Femur (tissue), 1 donor: ENCODE data around the gene PTPRE.

Source experiments
- DNase-seq: peaks from one replicate; pipeline ENCODE4 v3.0.0-alpha.2; 2017

The PTPRE gene

DNA sequence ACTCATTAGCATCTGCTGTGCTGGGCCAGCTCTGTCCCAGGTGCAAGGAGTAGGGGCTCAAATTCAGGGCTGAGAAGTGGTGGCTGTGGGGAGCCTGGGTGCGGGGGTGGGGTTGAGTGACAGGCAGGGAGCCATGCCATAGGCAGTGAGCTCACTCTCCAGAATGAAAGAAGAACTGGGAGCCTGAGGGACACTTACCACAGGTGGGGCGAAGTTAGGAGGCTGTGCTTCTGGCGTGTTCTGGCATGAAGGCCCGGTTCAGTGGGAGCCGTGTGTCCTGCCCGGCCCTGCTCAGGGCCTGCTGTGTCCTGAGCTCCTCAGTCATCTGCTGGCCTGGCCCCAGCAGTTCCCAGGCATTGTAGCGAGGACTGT lies 156.8 kb downstream of the PTPRE start:
- DNase-seq = peak; percentile 23

DNA sequence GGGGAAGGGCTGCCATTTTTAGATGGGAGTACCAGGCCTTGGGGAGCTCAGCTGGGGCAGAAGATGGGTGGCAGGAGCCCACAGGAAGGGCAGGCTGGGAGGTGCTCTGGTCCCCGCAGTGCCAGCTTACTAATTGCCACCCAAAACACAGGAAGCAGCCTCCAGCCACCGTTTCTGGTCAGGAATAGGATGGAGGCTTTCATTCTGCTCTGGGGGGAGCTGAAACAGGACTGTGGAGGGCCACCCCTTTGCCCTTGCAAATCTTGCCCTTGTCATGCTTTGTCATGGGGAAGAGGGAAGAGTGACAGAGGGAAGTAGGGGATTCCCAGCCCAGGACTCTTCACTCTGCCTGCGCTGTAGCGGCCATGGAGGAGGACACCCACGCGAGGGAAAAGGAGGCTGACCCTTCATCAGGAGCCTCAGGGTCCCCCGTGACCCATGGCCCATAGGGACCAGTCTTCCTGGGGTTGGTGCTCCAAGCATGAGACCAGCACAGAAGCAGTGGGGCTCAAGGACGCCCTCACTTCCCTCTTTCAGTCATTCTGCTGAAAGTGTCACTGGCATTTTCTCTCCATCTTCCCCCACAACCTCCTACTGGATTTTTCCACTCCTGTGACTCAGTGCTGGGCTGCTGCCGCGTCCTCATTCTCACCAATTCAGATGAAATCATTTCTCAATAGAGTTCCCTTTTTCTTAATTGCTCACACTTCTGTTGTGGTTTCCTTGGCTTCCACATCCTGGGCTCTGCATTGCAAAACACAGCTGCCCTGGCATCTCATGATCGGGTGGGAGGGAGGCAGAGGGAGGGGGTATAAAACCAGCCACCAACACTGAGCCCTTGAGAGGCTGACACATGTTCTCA lies 157.4 kb downstream of the PTPRE start:
- DNase-seq = peak; percentile 77

- no peak for DNase-seq
These were observed 158.2 kb downstream of the PTPRE start for GRCh38 chr10:128064970-128065580.

DNA sequence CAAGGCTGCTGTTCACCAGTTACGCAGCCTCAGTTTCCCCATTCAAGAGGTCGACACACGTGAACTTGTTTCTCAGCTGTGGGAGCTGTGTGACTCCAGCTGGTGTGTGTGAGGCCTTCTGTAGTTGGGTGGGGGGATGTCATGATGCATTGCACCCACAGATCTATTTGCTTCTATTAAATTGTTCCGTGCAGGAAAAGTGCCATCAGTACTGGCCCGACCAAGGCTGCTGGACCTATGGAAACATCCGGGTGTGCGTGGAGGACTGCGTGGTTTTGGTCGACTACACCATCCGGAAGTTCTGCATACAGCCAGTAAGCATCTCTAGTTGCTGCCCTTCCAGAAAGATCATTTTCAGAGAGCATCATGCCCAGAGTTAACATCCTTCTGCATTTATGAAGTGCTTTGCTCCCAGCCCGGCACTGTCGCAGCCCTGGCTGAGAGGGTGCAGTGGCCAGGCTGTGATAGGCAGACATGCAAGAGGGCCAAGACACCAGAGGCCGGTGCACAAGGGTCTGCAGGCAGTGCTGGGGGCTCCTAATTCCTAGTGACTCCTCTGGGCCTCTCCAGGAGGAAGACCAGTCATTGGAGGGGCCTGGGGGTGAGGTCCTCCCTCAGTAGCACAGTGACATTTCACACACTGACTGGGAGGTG lies 159.1 kb downstream of the PTPRE start:
- no peak for DNase-seq

DNA sequence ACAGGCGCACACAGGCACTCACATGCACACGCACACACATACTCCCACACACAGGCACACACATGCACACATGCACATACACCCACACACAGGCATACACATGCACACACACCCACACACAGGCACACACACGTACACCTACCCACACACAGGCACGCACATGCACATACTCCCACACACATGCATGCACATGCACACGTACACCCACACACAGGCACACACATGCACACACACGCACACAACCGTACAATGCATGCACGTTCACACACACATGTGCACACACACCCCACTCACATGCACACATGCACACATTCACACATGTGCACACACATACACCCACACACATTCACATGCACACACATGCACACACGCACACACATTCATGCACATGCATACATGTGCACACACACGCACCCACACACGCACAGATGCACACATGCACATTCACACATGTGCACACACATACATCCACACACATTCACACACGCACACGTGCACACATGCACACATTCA lies 160.0 kb downstream of the PTPRE start:
- DNase-seq = peak; percentile 15

DNA sequence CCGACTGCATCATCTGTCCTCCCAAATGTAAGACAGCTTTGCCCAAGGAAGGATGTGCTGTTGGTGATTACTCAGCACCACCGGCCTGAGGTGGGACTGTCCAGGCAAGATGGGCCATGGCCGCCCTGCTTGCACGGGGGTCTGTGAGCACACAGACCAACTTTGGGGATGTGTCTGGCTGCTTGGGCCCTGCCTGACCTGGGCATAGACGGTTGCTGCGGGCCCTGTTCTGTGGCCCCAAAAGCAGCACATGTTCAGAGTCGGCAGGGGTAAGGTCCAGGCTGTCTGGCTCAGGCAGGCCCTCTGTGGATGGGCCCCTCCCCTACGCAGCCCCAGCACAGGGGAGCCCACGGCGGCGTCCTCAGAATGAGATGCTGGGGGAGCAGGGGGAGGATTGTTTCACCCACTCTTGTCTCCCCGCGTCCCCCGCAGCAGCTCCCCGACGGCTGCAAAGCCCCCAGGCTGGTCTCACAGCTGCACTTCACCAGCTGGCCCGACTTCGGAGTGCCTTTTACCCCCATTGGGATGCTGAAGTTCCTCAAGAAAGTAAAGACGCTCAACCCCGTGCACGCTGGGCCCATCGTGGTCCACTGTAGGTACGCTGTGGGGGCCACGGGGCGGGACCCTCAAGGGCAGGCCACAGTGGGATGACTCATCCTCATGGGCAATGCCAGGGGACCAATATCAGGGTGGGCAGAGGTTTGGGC lies 160.9 kb downstream of the PTPRE start:
- DNase-seq = peak; percentile 10

GRCh38 chr10:128068398-128069285 lies 161.7 kb downstream of the PTPRE start:
- no peak for DNase-seq

GRCh38 chr10:128069351-128070051 lies 162.6 kb downstream of the PTPRE start:
- peak; percentile 87 for DNase-seq

GRCh38 chr10:128070161-128070560 lies 163.3 kb downstream of the PTPRE start:
- DNase-seq = no peak

DNA sequence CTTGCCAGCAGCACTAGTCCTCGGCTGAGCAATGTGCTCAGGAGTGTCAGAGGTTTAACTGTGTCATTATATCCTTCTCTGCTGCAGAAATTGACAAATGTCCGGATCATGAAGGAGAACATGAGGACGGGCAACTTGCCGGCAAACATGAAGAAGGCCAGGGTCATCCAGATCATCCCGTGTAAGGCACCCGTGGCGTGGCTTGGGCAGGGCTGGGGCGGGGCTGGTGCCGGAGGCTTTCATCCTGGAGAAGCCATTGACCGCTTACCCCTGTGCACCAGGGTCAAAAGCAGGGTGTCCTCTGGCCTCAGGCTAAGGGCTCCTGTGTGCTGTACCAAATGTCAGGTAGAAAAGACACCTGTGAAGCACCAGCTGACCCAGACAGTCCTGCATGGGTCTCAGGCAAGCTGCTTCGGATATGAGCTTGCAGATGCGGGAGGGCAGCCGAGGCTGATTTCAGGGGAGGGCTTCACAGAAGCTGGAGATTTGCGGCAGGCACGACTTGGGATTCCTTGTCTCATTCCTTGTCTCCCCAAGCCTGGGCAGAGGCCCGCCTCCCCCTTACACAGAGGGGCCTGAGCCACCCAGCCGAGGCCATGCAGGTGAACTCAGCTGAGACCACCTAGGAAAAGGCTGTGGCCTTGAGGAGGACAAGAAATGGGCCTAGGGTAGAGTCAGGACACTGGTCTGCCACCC lies 164.0 kb downstream of the PTPRE start:
- no peak for DNase-seq

- no peak for DNase-seq
These were observed 164.5 kb downstream of the PTPRE start for GRCh38 chr10:128071417-128071782.

- DNase-seq = no peak
These were observed 165.1 kb downstream of the PTPRE start for GRCh38 chr10:128072046-128072445.

DNA sequence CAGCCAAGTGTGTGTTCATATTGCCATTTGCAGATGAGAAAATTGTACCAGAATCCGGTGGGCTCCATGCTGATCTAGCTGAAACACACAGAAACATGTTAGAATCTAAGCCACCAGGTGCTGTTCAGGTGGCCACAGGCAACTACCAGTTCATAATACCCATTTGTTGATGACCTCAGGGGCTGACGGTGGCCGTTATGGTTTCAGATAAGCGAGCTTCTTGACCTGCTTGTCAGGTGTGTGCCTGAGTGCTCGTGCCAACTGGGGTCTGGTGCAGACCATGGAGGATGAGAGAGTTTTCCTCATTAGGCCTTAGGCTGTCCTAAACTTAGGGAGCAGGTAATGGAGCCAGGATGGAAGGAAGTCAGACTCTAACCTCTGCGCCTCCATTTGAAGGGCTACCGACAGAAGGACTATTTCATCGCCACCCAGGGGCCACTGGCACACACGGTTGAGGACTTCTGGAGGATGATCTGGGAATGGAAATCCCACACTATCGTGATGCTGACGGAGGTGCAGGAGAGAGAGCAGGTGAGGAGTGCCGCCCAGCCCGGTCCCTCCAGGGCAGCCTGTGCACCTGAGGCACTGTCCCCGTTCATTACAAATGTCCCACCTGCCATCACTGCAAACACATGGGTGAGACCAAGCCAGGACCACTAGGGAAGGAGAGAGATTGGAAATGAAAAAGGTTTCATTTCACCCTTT lies 166.2 kb downstream of the PTPRE start:
- no peak for DNase-seq

GRCh38 chr10:128073890-128074289 lies 167.0 kb downstream of the PTPRE start:
- no peak for DNase-seq

GRCh38 chr10:128074589-128074988 lies 167.7 kb downstream of the PTPRE start:
- no peak for DNase-seq

DNA sequence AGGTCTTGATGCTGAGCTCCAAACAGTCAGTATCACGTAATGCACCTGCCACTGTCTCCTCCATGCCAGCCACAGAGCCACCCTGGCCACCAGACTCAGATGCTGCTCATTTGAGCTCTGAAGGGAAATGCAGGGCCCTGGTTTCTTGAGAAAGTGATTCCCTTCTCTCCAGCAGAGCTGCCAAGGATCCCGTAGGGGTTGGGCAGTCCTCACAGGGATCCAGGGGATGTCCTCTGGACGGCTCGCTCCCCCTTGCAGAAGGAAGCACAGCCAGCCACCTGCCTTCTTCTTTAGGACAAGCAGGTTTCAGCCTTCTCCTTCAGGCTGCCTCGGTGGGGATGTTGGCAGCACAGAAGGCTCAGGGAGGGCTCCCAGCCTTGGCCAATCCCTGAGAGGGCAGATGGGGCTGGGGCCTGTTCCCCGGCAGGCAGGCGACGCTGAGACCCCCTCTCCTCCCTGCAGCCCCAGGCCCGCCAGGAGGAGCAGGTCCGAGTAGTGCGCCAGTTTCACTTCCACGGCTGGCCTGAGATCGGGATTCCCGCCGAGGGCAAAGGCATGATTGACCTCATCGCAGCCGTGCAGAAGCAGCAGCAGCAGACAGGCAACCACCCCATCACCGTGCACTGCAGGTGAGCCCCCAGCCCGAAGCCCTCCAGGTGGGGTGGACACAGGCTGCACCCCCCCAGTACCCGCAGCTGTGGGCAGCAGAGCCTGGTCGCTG lies 170.4 kb downstream of the PTPRE start:
- DNase-seq = no peak

GRCh38 chr10:128078136-128078969 lies 171.4 kb downstream of the PTPRE start:
- DNase-seq = no peak

DNA sequence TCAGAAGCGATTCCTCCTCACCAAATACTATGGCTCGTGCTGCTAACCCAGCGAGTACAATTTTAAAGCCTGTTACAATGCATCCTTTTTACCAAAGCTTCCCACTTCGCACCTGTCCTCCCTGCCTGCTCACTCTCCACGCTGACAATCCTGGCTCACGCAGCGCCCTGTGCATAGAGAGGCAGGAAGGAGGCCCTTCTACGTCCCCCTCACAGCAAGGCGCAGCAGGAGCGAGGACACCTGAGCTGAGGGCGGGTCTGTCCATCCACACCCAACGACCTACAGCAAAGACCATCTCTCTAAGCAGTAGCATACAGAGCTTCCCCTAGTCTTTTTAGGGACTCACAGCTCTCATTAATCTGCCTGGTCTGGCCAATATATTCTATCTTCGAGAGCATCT lies 173.3 kb downstream of the PTPRE start:
- DNase-seq = no peak
